Muscle of back (tissue), 11 donors: Measurements from ENCODE around the gene RCC1. TPM values are rescaled to one million over a fixed set of nuclear protein-coding genes. Genes with fewer than 3 reads are reported as not detected.
"Not testable (repeated sequence)": the region's sequence is repeated elsewhere in the genome, so short reads cannot be mapped to it uniquely, and the experiment has no call there.

ENCODE experiments used
- DNase-seq, 3 donors: peaks; one replicate each; pipeline versions ENCODE4 v3.0.0 to v3.0.0-alpha.2; 2013
- polyA plus RNA-seq, 10 donors: library from polyadenylated mRNA; unstranded; fragments of 120-200 nt; gene quantifications; one replicate each; pipeline ENCODE4 v1.2.1, GENCODE V29; 2013; ENCODE audit not compliant: insufficient read length in 10 of 10

Gene RCC1
- polyA plus RNA-seq, 10 donors = 19.5 to 33.6 (median 23.8) TPM

GRCh38 chr1:28541414-28542015 is 35.7 kb downstream of the RCC1 start:
- DNase-seq = not testable (repeated sequence)

DNA sequence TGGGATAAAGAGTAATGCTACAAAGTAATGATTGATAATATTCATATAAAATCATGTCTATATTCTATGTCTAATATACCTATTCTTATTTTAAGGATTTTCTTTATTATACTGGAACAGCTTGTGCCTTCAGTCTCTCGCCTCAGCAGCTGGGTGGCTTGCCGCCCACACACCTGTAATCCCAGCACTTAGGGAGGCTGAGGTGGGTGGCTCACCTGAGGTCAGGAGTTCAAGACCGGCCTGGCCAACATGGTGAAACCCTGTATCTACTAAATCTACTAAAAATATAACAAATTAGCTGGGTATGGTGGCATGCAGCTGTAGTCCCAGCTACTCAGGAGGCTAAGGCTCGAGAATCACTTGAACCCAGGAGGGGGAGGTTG is 39.4 kb downstream of the RCC1 start:
- DNase-seq = no peak

DNA sequence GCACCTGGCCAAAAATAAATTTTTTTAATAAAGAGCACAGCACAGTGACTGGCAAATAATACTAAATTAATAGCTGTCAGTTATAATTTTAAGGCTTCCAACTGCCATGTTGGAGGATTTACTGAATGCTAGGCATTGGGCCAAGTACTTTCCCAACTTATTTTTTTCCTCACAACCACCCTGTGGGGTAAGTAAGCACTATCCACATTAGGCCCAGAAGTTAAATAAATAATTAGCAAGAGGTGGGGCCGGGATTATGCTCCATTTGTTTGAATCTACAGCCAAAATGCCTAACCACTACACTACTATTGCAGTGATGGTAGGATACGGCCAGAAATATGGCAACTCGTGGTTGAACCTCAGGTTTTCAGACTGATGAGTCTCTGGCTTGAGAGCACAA is 42.5 kb downstream of the RCC1 start:
- no peak for DNase-seq

DNA sequence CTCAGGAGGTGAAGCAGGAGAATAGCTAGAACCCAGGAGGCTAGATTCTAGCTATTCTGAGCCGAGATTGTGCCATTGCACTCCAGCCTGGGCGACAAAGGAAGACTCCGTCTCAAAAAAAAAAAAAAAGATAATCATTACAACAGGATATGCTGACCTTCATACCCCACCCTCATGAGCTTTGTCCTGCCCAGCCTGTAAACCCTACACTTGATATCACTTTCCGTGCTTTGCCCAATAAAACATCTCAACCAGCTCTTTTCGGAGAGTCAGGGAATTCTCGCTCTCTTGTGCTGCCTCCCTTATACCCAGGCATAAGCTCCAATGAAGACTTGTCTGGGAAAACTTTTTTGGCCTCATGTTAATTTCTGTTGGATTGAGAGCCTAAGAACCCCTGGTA is 45.5 kb downstream of the RCC1 start:
- no peak for DNase-seq

DNA sequence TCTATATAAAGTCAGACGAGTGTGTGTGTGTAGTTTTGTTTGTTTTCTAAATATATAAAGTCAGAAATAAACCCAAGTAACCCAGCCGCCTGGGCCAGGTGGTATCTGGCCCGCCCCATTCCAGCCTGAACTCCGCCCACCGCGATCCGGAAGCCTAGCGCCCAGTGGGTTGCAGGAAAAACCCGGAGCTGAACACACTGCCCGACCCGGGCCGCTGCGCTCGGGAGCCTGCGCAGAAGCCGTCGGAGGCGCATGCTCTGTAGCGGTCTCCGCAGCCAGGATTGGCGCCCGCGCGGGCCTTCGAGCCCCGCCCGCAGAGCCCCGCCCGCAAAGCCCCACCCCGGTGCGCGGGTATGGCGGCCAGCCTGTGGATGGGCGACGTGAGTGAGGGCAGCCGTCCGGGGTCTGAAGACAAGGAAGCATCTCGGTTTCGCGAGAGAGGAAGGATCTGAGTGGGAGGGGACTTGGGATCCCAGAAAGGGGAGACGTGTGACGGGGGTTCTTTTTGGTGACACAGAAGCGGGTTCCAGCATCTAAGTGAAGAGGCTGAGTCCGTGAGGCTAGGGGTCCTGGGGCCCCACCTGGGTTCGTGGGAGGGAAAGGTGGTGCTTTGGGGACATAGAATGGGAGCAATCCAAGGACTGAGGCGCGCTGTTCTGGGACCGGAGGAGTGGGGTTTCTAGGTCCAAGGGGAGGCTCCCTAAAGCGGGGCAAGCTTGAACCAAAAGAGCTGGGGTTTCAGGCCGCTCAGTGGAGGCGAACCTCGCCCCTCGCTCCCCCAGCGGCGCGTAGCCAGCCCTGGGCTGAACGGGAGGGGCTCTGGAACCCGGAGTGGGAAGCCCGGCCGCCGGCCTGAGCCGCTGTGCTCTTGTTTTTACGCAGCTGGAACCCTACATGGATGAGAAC is 47.2 kb downstream of the RCC1 start, which contains the start of gene TRNAU1AP:
TRNAU1AP (plus strand) TSS at position 328 of the 906 bp plus-strand sequence; CDS start at position 354, 26 bp downstream.
- peak; percentile 96 to 99 (median 98) for DNase-seq

DNA sequence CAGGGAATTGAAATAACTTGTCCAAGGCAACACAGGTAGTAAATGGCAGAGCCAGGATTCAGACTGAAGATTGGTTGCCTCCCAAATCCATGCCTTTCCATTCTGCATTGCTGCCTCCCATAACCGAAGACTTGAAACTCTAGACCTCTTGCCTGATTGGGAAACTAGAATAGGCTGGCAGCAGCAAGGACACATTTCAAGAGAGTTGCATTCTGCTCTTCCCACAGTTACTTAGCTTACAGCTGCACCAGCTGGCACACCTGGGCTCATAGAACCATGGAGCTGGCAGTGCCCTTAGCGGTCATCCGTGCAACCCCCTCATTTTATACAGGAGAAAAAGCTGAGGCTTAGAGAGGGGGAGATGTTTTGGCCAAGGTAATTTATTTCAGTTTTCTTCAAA is 55.0 kb downstream of the RCC1 start:
- no peak for DNase-seq

DNA sequence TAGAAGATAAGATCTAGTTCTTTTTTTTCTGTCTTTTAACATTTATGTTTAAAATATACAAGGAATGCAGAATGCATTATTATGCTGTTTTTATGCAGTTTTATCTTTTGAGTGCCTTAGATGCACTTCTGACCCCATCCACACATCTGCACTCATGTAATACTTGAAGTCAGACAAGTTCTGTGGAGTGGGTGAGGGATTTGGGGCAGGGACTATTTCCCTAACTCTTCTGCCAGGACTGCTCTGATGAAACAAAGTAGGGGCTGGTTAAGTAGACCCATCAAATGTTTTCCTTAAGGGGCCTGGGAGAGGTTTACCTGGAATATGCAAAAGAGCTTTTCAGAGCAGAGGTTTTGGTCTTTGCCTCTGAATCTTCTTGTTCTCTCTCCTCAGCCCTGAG is 58.5 kb downstream of the RCC1 start:
- DNase-seq = no peak

- no peak for DNase-seq
Measured at GRCh38 chr1:28565040-28565439, 59.2 kb downstream of the RCC1 start.

DNA sequence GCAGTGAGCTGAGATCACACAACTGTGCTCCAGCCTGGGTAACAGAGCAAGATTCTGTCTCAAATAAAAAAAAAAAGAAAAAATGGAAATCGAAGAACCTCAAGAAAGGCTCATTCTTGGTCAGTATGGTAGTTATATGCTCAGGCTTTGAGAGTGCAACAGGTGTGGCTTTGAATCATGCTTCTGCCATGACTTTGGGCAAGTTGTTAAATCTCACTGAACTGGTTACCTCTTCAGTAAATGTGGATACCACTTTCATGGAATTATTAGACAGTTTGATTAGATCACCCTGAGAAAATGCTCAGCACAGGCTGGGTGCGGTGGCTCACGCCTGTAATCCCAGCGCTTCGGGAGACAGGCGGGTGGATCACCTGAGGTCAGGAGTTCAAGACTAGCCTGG is 59.9 kb downstream of the RCC1 start:
- DNase-seq = no peak

DNA sequence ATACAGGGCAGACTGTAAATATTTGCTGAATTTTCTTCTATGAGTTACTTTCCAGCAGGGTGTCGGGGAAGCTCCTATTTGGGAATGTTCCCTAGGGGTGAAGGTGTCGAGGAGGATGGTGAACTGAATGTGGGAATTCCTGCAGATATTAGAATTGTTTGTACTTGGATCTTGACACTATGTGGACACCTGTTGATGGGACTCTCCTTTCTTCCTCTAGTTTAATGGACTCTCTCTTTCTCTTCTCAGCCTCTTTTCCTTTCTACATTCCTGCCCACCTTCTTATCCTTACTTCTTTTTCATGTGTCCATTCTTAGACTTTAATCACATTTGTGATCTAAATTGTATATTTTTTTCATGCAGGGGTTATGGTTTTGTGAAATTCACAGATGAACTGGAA is 61.1 kb downstream of the RCC1 start:
- no peak for DNase-seq

DNA sequence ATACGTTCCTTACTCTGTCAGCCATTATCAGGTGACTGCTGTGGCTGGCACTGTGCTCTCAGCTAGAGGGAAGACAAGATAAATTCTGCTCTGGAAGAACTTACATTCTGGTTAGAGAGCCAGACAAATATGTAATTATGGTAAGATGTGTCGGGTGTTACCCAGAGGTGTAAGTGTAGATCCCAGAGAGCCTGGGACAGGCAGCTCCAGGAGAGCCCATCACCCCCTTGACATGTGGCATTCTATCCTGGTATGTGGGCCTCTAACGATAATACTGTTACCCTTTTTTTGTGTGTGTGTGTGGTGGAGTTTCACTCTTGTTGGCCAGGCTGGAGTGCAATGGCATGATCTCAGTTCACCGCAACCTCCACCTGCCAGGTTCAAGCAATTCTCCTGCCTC is 66.1 kb downstream of the RCC1 start:
- DNase-seq = no peak

GRCh38 chr1:28572891-28573290 is 67.0 kb downstream of the RCC1 start:
- DNase-seq = not testable (repeated sequence)

- no peak for DNase-seq
Measured at GRCh38 chr1:28573564-28573963, 67.7 kb downstream of the RCC1 start.

DNA sequence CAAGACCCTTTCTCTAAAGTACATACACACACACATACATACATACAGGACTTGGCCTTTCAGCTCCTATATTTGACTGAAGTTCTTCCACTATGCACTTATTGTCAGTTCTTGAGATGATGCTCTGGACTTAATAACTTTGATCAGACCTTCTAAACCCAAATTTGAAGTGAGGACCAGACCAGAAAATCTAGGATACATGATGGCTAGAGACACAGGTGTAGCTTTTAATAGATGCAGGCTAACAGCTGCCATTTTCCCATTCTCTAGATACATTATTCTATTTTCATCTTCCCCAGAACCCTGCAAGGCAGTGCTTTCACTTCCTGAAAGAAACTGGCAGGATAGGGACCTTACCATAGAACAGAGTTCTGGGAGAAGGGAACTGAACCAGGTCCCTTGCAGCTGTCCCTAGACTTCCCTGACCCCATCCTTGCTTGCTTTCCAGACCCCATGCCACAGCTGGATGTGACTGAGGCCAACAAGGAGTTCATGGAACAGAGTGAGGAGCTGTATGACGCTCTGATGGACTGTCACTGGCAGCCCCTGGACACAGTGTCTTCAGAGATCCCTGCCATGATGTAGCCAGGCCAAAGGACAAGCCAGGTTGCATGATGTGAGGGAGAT is 71.3 kb downstream of the RCC1 start:
- DNase-seq = no peak

DNA sequence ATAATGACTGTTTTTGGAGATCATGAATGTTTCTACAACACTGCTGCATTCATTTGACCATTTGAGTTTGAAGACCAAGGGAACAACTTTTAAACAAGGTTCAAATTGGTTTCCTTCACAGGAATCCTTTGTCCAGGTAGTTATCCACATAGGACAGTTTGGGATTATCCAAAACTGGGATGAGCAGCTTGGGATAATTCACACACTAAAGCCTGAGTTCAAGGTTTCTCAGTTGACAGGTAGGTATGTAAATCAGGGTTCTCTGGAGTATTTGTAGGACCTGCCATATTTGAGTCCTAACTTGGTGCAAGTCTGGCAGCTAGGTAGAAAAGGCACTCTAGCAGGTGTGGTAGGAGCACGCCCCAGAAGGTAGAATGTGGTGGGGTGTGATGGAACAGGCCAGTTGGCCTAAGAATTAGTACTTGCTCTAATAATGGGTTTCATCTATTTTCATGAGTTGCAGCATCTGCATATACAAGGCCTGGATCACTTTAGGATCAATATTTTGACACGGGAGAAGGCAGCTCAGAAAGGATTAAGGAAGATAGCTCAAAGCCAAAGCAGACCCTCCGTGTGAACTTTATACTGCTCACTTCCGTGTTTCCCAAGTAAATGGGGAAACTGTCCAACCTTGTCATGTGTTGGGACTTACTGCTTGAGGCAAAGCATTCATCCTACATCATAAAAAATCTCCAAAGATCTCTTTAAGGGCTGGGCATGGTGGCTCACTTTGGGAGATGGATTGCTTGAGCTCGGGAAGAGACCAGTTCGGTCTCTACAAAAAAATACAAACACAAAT is 72.1 kb downstream of the RCC1 start:
- DNase-seq = no peak

DNA sequence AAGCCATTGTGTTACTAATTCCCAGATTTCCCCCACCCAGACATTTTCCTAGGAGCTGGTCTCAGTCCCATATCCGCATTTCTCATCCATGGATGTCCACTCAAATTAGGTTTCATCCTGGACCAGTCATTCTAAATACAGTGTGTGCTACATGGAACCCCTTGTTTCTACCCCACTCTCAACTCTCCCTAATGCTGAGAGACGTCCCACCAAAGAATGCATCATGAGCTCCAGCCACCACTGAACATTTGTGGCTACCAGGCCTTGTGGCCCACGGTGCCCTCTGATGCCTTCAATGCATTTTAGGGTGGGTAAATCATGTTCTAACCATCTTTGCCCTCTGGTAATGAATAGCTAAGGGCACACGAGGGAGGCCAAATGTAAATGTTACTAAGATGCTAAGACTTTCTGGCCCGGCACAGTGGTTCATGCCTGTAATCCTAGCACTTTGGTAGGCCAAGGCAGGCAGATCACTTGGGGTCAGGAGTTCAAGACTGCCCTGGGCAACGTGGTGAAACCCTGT is 72.9 kb downstream of the RCC1 start:
- DNase-seq = no peak

- DNase-seq = no peak
Measured at GRCh38 chr1:28579401-28579800, 73.6 kb downstream of the RCC1 start.

GRCh38 chr1:28580722-28581530 is 75.1 kb downstream of the RCC1 start:
- DNase-seq = peak in 1 of 3 donors; percentile 39

DNA sequence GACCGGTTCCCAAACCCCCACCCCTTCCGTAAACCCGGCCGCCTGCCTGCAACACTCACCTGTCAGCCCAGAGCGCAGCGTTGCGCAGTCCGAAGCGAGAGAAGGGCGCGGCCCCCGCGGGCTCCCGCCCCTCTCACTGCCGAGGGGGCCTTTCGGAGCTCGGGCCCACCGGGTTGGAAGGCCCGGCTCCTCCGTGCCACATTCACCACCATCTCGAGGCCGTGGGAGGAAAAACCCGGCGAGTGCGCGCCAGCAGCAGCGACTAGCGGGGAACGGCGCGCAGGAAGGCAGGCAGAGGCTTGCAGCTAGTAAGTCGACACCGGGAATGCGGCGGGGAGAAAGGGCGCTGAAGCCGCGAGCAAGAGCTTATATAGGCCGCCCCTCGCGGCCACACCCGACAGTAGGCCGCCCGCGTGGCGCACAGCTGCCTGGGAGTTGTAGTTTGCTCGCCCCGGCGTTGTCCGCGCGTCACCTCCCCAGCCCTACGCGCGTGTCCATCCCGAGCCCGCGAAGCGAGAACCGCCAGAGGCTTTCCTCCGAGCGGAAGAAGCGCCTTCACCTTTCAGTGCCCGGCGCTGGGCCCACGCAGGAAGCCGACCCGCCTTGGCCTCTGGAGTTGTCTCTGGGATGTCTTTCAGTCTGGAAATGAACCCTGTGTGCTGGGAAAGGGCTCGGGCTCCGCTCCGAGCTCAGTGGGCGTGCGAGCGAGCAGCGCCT is 75.8 kb downstream of the RCC1 start:
- peak; percentile 95 to 98 (median 97) for DNase-seq

GRCh38 chr1:28582248-28582615 is 76.4 kb downstream of the RCC1 start:
- DNase-seq = peak in 1 of 3 donors; percentile 55
